Trophoblast cell (in vitro differentiated cells and primary cell): ENCODE data around the gene DENND4B.

Experiments
- DNase-seq, 2 donors: peaks; one replicate each; pipeline ENCODE4 v3.0.0-alpha.2; 2016
- H2AFZ ChIP-seq: 2 replicates; pipeline ENCODE4 v1.6.1; 2013; ENCODE audit warnings: low read length, moderate library complexity, mild to moderate bottlenecking; ENCODE audit not compliant: insufficient read depth, poor library complexity
- H2AK5ac ChIP-seq: 2 replicates; pipeline ENCODE4 v1.6.1; 2013; ENCODE audit warnings: mild to moderate bottlenecking, low read length
- H2BK120ac ChIP-seq: 2 replicates; pipeline ENCODE4 v1.6.1; 2013; ENCODE audit warnings: low read length, mild to moderate bottlenecking, moderate library complexity; ENCODE audit not compliant: insufficient read depth, poor library complexity
- H2BK12ac ChIP-seq: 2 replicates; pipeline ENCODE4 v1.6.1; 2013; ENCODE audit warnings: mild to moderate bottlenecking, low read length, moderate library complexity
- H2BK5ac ChIP-seq: 2 replicates; pipeline ENCODE4 v1.6.1; 2013; ENCODE audit warnings: low read length, low read depth, moderate library complexity, mild to moderate bottlenecking; ENCODE audit not compliant: poor library complexity
- H3K14ac ChIP-seq: 2 replicates; pipeline ENCODE4 v1.6.1; 2013; ENCODE audit warnings: mild to moderate bottlenecking, low read length
- H3K18ac ChIP-seq: 2 replicates; pipeline ENCODE4 v1.6.1; 2013; ENCODE audit warnings: mild to moderate bottlenecking, low read length
- H3K23ac ChIP-seq: 2 replicates; pipeline ENCODE4 v1.6.1; 2013; ENCODE audit warnings: low read length
- H3K27ac ChIP-seq: 2 replicates; pipeline ENCODE4 v1.5.1; 2013; ENCODE audit warnings: low read depth, mild to moderate bottlenecking, inconsistent platforms, low read length, moderate library complexity
- H3K27me3 ChIP-seq: 2 replicates; pipeline ENCODE4 v1.6.1; 2013; ENCODE audit warnings: inconsistent platforms, mild to moderate bottlenecking, low read length, moderate library complexity; ENCODE audit not compliant: insufficient read depth
- H3K36me3 ChIP-seq, 2 experiments: 1 replicate in 1 of 2; 2 replicates in 1 of 2; pipeline ENCODE4 v1.6.1; 2013; ENCODE audit warnings: low read length in 2 of 2, mild to moderate bottlenecking in 2 of 2, moderate library complexity in 1 of 2; ENCODE audit not compliant: insufficient read depth in 2 of 2, control insufficient read depth in 1 of 2
- H3K4ac ChIP-seq: 2 replicates; pipeline ENCODE4 v1.6.1; 2013; ENCODE audit warnings: low read depth, mild to moderate bottlenecking, low read length, moderate library complexity
- H3K4me1 ChIP-seq, 2 experiments: 1 replicate in 1 of 2; 2 replicates in 1 of 2; pipeline ENCODE4 v1.6.1; 2013; ENCODE audit warnings: low read length in 2 of 2, mild to moderate bottlenecking in 2 of 2, moderate library complexity in 1 of 2; ENCODE audit not compliant: insufficient read depth in 2 of 2, control insufficient read depth in 1 of 2
- H3K4me2 ChIP-seq: 2 replicates; pipeline ENCODE4 v1.6.1; 2013; ENCODE audit warnings: inconsistent platforms, mild to moderate bottlenecking, low read length, moderate library complexity
- H3K4me3 ChIP-seq: 2 replicates; pipeline ENCODE4 v1.5.1; 2013; ENCODE audit warnings: mild to moderate bottlenecking, low read depth, low read length, inconsistent platforms
- H3K79me1 ChIP-seq: one replicate; pipeline ENCODE4 v1.6.1; 2013; ENCODE audit warnings: low read length
- H3K79me2 ChIP-seq: 2 replicates; pipeline ENCODE4 v1.6.1; 2013; ENCODE audit warnings: low read length, mild to moderate bottlenecking; ENCODE audit not compliant: control insufficient read depth, insufficient read depth, poor library complexity
- H3K9ac ChIP-seq: 2 replicates; pipeline ENCODE4 v1.6.1; 2013; ENCODE audit warnings: mild to moderate bottlenecking, low read length
- H3K9me3 ChIP-seq: 2 replicates; pipeline ENCODE4 v1.6.1; 2013; ENCODE audit warnings: low read depth, mild to moderate bottlenecking, control low read depth, inconsistent platforms, low read length; ENCODE audit not compliant: insufficient read depth
- H4K12ac ChIP-seq: 2 replicates; pipeline ENCODE4 v1.6.1; 2013; ENCODE audit warnings: low read depth, mild to moderate bottlenecking, low read length, moderate library complexity
- H4K8ac ChIP-seq: 2 replicates; pipeline ENCODE4 v1.6.1; 2013; ENCODE audit warnings: low read depth, mild to moderate bottlenecking, low read length, moderate library complexity
- H4K91ac ChIP-seq: one replicate; pipeline ENCODE4 v1.6.1; 2013; ENCODE audit warnings: low read depth, mild to moderate bottlenecking, low read length, moderate library complexity
- WGBS: extraction: QIAGEN DNeasy Blood & Tissue Kit; methylation state at CpG from one replicate; pipeline ENCODE4 v1.1.7; 2013; ENCODE audit warnings: missing lambda C conversion rate; ENCODE audit not compliant: insufficient read length, insufficient coverage; ENCODE audit errors: extremely low coverage; 5-methylcytosine and 5-hydroxymethylcytosine counted together

Gene DENND4B

DNA sequence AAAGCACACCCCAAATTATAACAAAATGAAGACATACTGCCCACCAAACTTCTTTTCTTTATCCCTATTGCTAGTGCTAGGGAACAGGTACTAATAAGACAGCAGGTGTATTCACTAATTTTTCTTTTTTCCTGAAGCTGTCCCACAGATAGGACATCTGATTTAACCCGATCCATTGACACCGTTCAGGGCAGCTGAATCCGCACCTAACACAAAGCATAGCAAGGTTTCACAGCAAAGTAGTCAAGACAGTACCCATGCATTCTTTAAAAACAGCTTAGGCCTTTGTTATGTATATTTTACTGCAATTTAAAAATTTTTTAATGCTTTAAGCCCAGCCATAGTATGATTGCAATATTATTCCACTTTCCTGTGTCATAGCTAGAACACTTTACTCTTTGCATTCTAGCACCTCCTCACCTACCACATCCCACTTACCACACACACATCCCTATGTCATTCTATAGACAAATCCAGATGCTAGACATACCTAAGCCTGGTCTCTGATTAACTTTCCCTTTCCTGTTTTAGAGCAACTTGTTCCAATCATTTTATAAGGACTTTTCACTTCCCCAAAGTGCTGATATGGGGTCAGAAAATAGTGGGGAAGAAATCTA is 64.1 kb downstream of the DENND4B start:
- H4K12ac ChIP-seq = no peak overlapping the region
- no peak overlapping the region for H3K4ac ChIP-seq
- H3K27me3 ChIP-seq = no peaks in the 10 kb centered on the region
- WGBS = no CpG with 5 or more reads among the region's 3 CpGs
- no peak overlapping the region for H4K91ac ChIP-seq
- H3K4me1 ChIP-seq = no peaks in the 10 kb centered on the region
- H2BK12ac ChIP-seq = no peak overlapping the region
- peaks cover 3% of the 10 kb centered on the region for H3K79me2 ChIP-seq
- no peaks in the 10 kb centered on the region for H3K9me3 ChIP-seq
- H3K23ac ChIP-seq = no peak overlapping the region
- no peak overlapping the region for H2BK5ac ChIP-seq
- no peak overlapping the region for H2AFZ ChIP-seq
- no peak overlapping the region for H3K4me2 ChIP-seq
- no peak overlapping the region for H3K14ac ChIP-seq
- H3K4me3 ChIP-seq = no peak overlapping the region
- DNase-seq = no peak
- no peak overlapping the region for H3K27ac ChIP-seq
- H4K8ac ChIP-seq = no peak overlapping the region
- no peak overlapping the region for H3K9ac ChIP-seq
- H3K18ac ChIP-seq = no peak overlapping the region
- H2BK120ac ChIP-seq = no peak overlapping the region
- peaks cover 0 to 2% of the 10 kb centered on the region in 2 experiments for H3K36me3 ChIP-seq
- no peak overlapping the region for H2AK5ac ChIP-seq
- H3K79me1 ChIP-seq = no peaks in the 10 kb centered on the region

DNA sequence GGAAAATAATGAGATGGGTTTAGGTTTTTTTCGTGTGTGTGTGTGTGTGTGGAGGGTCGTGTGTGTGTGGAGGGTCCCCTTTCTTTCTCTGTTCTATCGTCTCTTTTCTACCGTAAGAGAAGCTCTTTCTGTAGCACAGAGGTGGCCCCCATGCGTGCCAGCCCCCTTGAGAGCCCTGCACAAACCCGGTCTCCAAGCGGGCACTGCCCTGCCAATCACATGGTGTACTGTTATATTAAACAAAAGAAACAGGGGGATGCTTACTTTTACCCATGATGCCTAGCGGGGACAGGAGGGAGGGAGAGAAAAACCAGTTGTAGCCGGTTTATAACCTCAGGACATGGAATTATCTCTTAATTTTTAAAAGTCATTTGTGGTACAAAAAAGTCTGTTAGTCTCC is 64.8 kb downstream of the DENND4B start:
- 100% methylated on average over 1 of the region's 9 CpGs for WGBS
- H4K8ac ChIP-seq = no peak overlapping the region

DNA sequence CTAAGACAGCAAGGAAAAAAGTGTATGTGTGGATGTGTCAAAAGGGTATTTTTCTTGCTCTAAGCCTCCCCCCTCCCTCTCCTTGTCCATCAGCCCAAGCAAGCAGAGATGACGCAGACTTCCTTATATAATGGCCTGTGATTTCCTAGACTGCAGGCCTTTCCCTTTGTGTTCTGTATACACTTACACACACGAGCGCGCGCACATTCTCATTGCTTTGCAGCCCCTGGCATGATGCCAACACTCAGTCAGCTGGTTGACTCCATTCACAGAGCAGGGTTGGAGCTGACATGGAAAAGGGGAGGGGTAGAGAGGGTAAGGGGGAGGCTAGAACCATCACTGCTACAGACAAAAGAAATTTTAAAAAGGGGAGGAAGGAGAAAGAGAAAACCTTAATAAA is 65.6 kb downstream of the DENND4B start:
- no peak overlapping the region for H3K14ac ChIP-seq
- peaks cover 3% of the 10 kb centered on the region for H3K79me2 ChIP-seq
- no peak overlapping the region for H3K4me3 ChIP-seq
- no peak overlapping the region for H3K23ac ChIP-seq
- H3K18ac ChIP-seq = no peak overlapping the region
- no peak overlapping the region for H2BK12ac ChIP-seq
- no peak overlapping the region for H2BK120ac ChIP-seq
- peaks cover 0 to 2% of the 10 kb centered on the region in 2 experiments for H3K36me3 ChIP-seq
- H3K79me1 ChIP-seq = no peaks in the 10 kb centered on the region
- peak overlapping the region; percentile 7 for H3K4ac ChIP-seq
- H3K27ac ChIP-seq = no peak overlapping the region
- H3K9me3 ChIP-seq = no peaks in the 10 kb centered on the region
- no peak overlapping the region for H3K9ac ChIP-seq
- no peak overlapping the region for H4K8ac ChIP-seq
- no peak overlapping the region for H2AFZ ChIP-seq
- no peak overlapping the region for H3K4me2 ChIP-seq
- no peak overlapping the region for H4K12ac ChIP-seq
- DNase-seq = peak; percentile 35 to 41
- WGBS = no CpG with 5 or more reads among the region's 5 CpGs
- H3K27me3 ChIP-seq = no peaks in the 10 kb centered on the region
- no peak overlapping the region for H2AK5ac ChIP-seq
- peaks cover 0 to 3% of the 10 kb centered on the region in 2 experiments for H3K4me1 ChIP-seq
- no peak overlapping the region for H2BK5ac ChIP-seq
- no peak overlapping the region for H4K91ac ChIP-seq

More for the DNA sequence above, 64.8 kb downstream of the DENND4B start:
- no peak for DNase-seq
- Histone ChIP-seq H3K9ac (no peak overlapping the region), H3K18ac (no peak overlapping the region), H3K79me1 (no peaks in the 10 kb centered on the region), H3K4ac (no peak overlapping the region), H3K27ac (no peak overlapping the region), H3K14ac (no peak overlapping the region), H4K91ac (no peak overlapping the region), H3K4me2 (no peak overlapping the region), H3K23ac (no peak overlapping the region), H2BK5ac (no peak overlapping the region), H2BK12ac (no peak overlapping the region), H4K12ac (no peak overlapping the region), H3K79me2 (peaks cover 3% of the 10 kb centered on the region), H3K4me1 (no peaks in the 10 kb centered on the region), H2AFZ (no peak overlapping the region), H2BK120ac (no peak overlapping the region), H2AK5ac (no peak overlapping the region), H3K4me3 (no peak overlapping the region), H3K27me3 (no peaks in the 10 kb centered on the region), H3K9me3 (no peaks in the 10 kb centered on the region), H3K36me3 (peaks cover 0 to 2% of the 10 kb centered on the region in 2 experiments)

DNA sequence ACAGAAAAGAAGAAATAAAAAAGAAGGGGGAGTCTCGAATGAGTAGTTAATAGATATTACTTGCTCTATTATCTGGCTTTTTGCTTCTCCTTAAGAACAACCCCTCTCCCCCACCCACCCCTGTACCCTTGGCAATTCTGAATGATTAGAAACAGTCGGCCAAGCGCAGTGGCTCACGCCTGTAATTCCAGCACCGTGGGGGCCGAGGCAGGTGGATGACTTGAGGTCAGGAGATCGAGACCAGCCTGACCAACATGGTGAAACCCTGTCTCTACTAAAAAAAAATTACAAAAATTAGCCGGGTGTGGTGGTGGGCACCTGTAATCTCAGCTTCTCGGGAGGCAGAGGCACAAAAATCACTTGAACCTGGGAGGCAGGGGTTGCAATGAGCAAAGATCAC is 66.5 kb downstream of the DENND4B start:
- Histone ChIP-seq H3K79me1 (no peaks in the 10 kb centered on the region), H3K36me3 (peaks cover 0 to 2% of the 10 kb centered on the region in 2 experiments), H3K23ac (no peak overlapping the region), H3K27me3 (no peaks in the 10 kb centered on the region), H4K12ac (no peak overlapping the region), H2BK120ac (no peak overlapping the region), H3K14ac (no peak overlapping the region), H4K8ac (no peak overlapping the region), H3K18ac (no peak overlapping the region), H2AK5ac (no peak overlapping the region), H3K27ac (no peak overlapping the region), H3K4ac (no peak overlapping the region), H2BK5ac (no peak overlapping the region), H3K4me2 (no peak overlapping the region), H3K4me1 (peaks cover 0 to 3% of the 10 kb centered on the region in 2 experiments), H3K9ac (no peak overlapping the region), H3K79me2 (peaks cover 3% of the 10 kb centered on the region), H4K91ac (no peak overlapping the region), H3K4me3 (no peak overlapping the region), H2AFZ (no peak overlapping the region), H2BK12ac (no peak overlapping the region), H3K9me3 (no peaks in the 10 kb centered on the region)
- DNase-seq = no peak
- WGBS = no CpG with 5 or more reads among the region's 9 CpGs
